ENCODE measurements around the gene SNCG. TPM values are rescaled to one million over a fixed set of nuclear protein-coding genes. Genes with fewer than 3 reads are reported as not detected.
"Not testable (repeated sequence)": the region's sequence is repeated elsewhere in the genome, so short reads cannot be mapped to it uniquely, and the experiment has no call there.

Gene SNCG
- total RNA-seq, 4 donors from 2014 or later, result 11.5 to 40.2 (median 23.1) TPM

GRCh38 chr10:86976362-86977056 lies 18.1 kb downstream of the SNCG start:
- Histone ChIP-seq H3K27me3 (no peaks in the 10 kb centered on the region), H3K4me1 (peaks cover 10 to 51% of the 10 kb centered on the region in 2 donors), H3K4me3 (replicated peaks in 1 of 3) (no peak overlapping the region), H3K27ac (no peak overlapping the region), H3K9me3 (no peaks in the 10 kb centered on the region), H3K36me3 (no peaks in the 10 kb centered on the region)
- intact Hi-C loops (cut with DNase I), result no loop called here
- TF ChIP-seq CTCF (IDR thresholded peaks at IDR 0.05) (no peak), POLR2A (IDR thresholded peaks at IDR 0.05) (no peak)
- 94 to 98% methylated on average over 5 of the region's 5 CpGs for WGBS, 2 donors
- DNase-seq, result no peak

GRCh38 chr10:86978457-86978856 lies 20.1 kb downstream of the SNCG start:
- H3K4me1 ChIP-seq, result peaks cover 6 to 37% of the 10 kb centered on the region in 2 donors
- H3K9me3 ChIP-seq; H3K4me3 ChIP-seq (replicated peaks in 1 of 3); H3K36me3 ChIP-seq; intact Hi-C loops (cut with DNase I); H3K27me3 ChIP-seq: not testable (repeated sequence)
- peak overlapping the region in 2 of 3 donors; percentile 32 to 40 for H3K27ac ChIP-seq
- WGBS, 2 donors, result 59 to 61% methylated on average over 3 of the region's 3 CpGs
- DNase-seq, result peak; percentile 41 to 49

GRCh38 chr10:86979296-86979818 lies 21.0 kb downstream of the SNCG start:
- H3K36me3 ChIP-seq, result no peaks in the 10 kb centered on the region
- H3K27me3 ChIP-seq, result no peaks in the 10 kb centered on the region
- no peaks in the 10 kb centered on the region for H3K9me3 ChIP-seq
- H3K4me1 ChIP-seq, result peaks cover 3 to 29% of the 10 kb centered on the region in 2 donors
- 82 to 83% methylated on average over 2 to 4 of the region's 4 CpGs for WGBS, 2 donors
- intact Hi-C loops (cut with DNase I), result no loop called here
- no peak for DNase-seq
- no peak for TF ChIP-seq CTCF (IDR thresholded peaks at IDR 0.05)
- no peak for TF ChIP-seq POLR2A (IDR thresholded peaks at IDR 0.05)
- peak overlapping the region in 2 of 3 donors; percentile 18 to 39 for H3K27ac ChIP-seq
- H3K4me3 ChIP-seq (replicated peaks in 1 of 3), result no peak overlapping the region

GRCh38 chr10:86979977-86980448 lies 21.6 kb downstream of the SNCG start:
- intact Hi-C loops (cut with DNase I), result no loop called here
- Histone ChIP-seq H3K36me3 (no peaks in the 10 kb centered on the region), H3K4me1 (peaks cover 0 to 24% of the 10 kb centered on the region in 2 donors), H3K27ac (peak overlapping the region; percentile 18 to 47 (median 39)), H3K27me3 (no peaks in the 10 kb centered on the region), H3K9me3 (no peaks in the 10 kb centered on the region), H3K4me3 (replicated peaks in 1 of 3) (no peak overlapping the region)
- TF ChIP-seq CTCF (IDR thresholded peaks at IDR 0.05), result no peak
- TF ChIP-seq POLR2A (IDR thresholded peaks at IDR 0.05), result no peak
- DNase-seq, result no peak
- WGBS, 2 donors, result 32 to 36% methylated on average over 3 of the region's 3 CpGs

GRCh38 chr10:86981020-86981419 lies 22.6 kb downstream of the SNCG start:
- H3K27me3 ChIP-seq; DNase-seq; H3K36me3 ChIP-seq; H3K4me3 ChIP-seq (replicated peaks in 1 of 3); intact Hi-C loops (cut with DNase I); H3K9me3 ChIP-seq: not testable (repeated sequence)
- 87 to 91% methylated on average over 6 of the region's 6 CpGs for WGBS, 2 donors
- Histone ChIP-seq H3K27ac (peak overlapping the region in 1 of 3 donors; percentile 47), H3K4me1 (peaks cover 0 to 24% of the 10 kb centered on the region in 2 donors)

- Histone ChIP-seq H3K36me3 (no peaks in the 10 kb centered on the region), H3K4me3 (replicated peaks in 1 of 3) (no peak overlapping the region), H3K9me3 (no peaks in the 10 kb centered on the region), H3K4me1 (peaks cover 0 to 24% of the 10 kb centered on the region in 2 donors), H3K27ac (no peak overlapping the region), H3K27me3 (no peaks in the 10 kb centered on the region)
- 89 to 93% methylated on average over 5 of the region's 5 CpGs for WGBS, 2 donors
- TF ChIP-seq CTCF (IDR thresholded peaks at IDR 0.05), result no peak
- no peak for TF ChIP-seq POLR2A (IDR thresholded peaks at IDR 0.05)
- no peak for DNase-seq
- intact Hi-C loops (cut with DNase I), result no loop called here
These were observed 23.3 kb downstream of the SNCG start for GRCh38 chr10:86981716-86982115.

GRCh38 chr10:86984498-86984897 lies 26.1 kb downstream of the SNCG start:
- H3K4me1 ChIP-seq, result peaks cover 0 to 14% of the 10 kb centered on the region in 2 donors
- H3K27ac ChIP-seq; intact Hi-C loops (cut with DNase I); H3K27me3 ChIP-seq; H3K9me3 ChIP-seq; H3K36me3 ChIP-seq; DNase-seq; H3K4me3 ChIP-seq (replicated peaks in 1 of 3): not testable (repeated sequence)
- WGBS, 2 donors, result 93 to 94% methylated on average over 4 of the region's 4 CpGs
